HepG2 (cell line): ENCODE results near the gene CADPS. TPM values are rescaled to one million over a fixed set of nuclear protein-coding genes. Genes with fewer than 3 reads are reported as not detected.

Experiments
- ATAC-seq: fragments of 200-7000 bp; cut with Tn5 transposase; 3 replicates; pipeline ENCODE4 v1.9.1; 2020; ENCODE audit warnings: mild to moderate bottlenecking, moderate library complexity
- BruUV-seq: library from RNA; stranded (reverse); fragments of 400-500 nt; replicated peaks from 2 replicates; lab custom pipeline; 2021; lab: Mats Ljungman, UMichigan
- CTCF ChIA-PET: fragments of 300-600 bp; formaldehyde crosslinking; extraction: SDS; loops from one replicate; lab custom pipeline; 2021; ENCODE audit warnings: low total read pairs, inconsistent platforms, low intra/inter-chr PET ratio; lab: Yijun Ruan, JAX
- POLR2A ChIA-PET: fragments of 350-600 bp; sonication (Branson Sonifier 250); formaldehyde crosslinking; loops from one replicate; lab custom pipeline; 2020; ENCODE audit warnings: antibody characterized with exemption, inconsistent platforms; lab: Yijun Ruan, JAX
- DNase-seq: peaks from one replicate; pipeline ENCODE4 v3.0.0-alpha.2; 2015; ENCODE audit warnings: low spot score
- FAIRE-seq: peaks from 3 replicates; lab custom pipeline; 2011; peaks lifted over from hg19 to GRCh38; lab: Jason Lieb, UNC
- H2AFZ ChIP-seq: one replicate; pipeline ENCODE4 v1.6.1; 2011; ENCODE audit warnings: low read length, inconsistent platforms
- H3K27ac ChIP-seq: fragments of 300-600 bp; 3 replicates; pipeline ENCODE4 v1.8.0; 2011; ENCODE audit warnings: mixed run types, mild to moderate bottlenecking, mixed read lengths, low read length, inconsistent platforms; ENCODE audit not compliant: insufficient read depth; ENCODE audit errors: extremely low read length
- H3K27me3 ChIP-seq, 2 experiments: fragments of 200-600 bp in 1 of 2; 2 replicates in 1 of 2; 3 replicates in 1 of 2; pipeline versions ENCODE4 v1.6.0 to v1.8.0; 2011; ENCODE audit warnings: low read length in 2 of 2, mild to moderate bottlenecking in 2 of 2, moderate library complexity in 2 of 2, inconsistent platforms in 1 of 2; ENCODE audit not compliant: insufficient read depth in 2 of 2, control insufficient read depth in 1 of 2
- H3K36me3 ChIP-seq, 2 experiments: fragments of 200-600 bp in 1 of 2; replicated peaks in 1 of 2; 2 replicates in 1 of 2; 3 replicates in 1 of 2; pipeline versions ENCODE4 v1.5.1 to v1.8.0; 2011; ENCODE audit warnings: low read length in 2 of 2, inconsistent platforms in 1 of 2; ENCODE audit not compliant: insufficient read depth in 2 of 2, control insufficient read depth in 1 of 2
- H3K4me1 ChIP-seq: 2 replicates; pipeline ENCODE4 v1.5.1; 2012; ENCODE audit warnings: low read length, inconsistent platforms; ENCODE audit not compliant: insufficient read depth
- H3K4me2 ChIP-seq: 2 replicates; pipeline ENCODE4 v1.6.0; 2011; ENCODE audit warnings: low read depth, low read length, inconsistent platforms
- H3K4me3 ChIP-seq, 3 experiments: fragments of 200-600 bp in 1 of 3; sonication (generic), shearing (Covaris generic) in 1 of 3; replicated peaks in 1 of 3; 2 replicates each; pipeline ENCODE4 v1.5.1; 2011 to 2016; ENCODE audit warnings: low read length in 3 of 3, inconsistent platforms in 2 of 3, low read depth in 2 of 3, mild to moderate bottlenecking in 2 of 3, control low read depth in 1 of 3, mixed read lengths in 1 of 3; ENCODE audit not compliant: insufficient read depth in 1 of 3
- H3K79me2 ChIP-seq: one replicate; pipeline ENCODE4 v1.6.1; 2011; ENCODE audit warnings: low read length, inconsistent platforms; ENCODE audit not compliant: insufficient read depth
- H3K9ac ChIP-seq: 2 replicates; pipeline ENCODE4 v1.6.0; 2011; ENCODE audit warnings: mild to moderate bottlenecking, low read depth, low read length, inconsistent platforms; ENCODE audit not compliant: insufficient read depth
- H3K9me3 ChIP-seq: 2 replicates; pipeline ENCODE4 v1.5.1; 2012; ENCODE audit warnings: mild to moderate bottlenecking, low read length
- H4K20me1 ChIP-seq: 2 replicates; pipeline ENCODE4 v1.6.0; 2011; ENCODE audit warnings: inconsistent platforms, mild to moderate bottlenecking, low read length, moderate library complexity; ENCODE audit not compliant: insufficient read depth
- CBX5 ChIP-seq: sonication (generic); formaldehyde crosslinking; IDR thresholded peaks from 2 replicates; pipeline ENCODE4 v1.4.0; 2020; ENCODE audit warnings: missing genetic modification reagents, borderline replicate concordance
- KDM5B ChIP-seq: sonication (generic); formaldehyde crosslinking; IDR thresholded peaks from 2 replicates; pipeline ENCODE4 v1.4.0; 2020; ENCODE audit warnings: missing genetic modification reagents, mild to moderate bottlenecking, borderline replicate concordance
- NFRKB ChIP-seq: fragments of 450-650 bp; IDR thresholded peaks from 2 replicates; pipeline ENCODE4 v1.6.1; 2017
- ZNF44 ChIP-seq: sonication (generic); formaldehyde crosslinking; IDR thresholded peaks from 2 replicates; pipeline ENCODE4 v1.5.1; 2020; ENCODE audit warnings: mild to moderate bottlenecking, missing genetic modification reagents
- ZNF562 ChIP-seq: sonication (generic); formaldehyde crosslinking; IDR thresholded peaks from 2 replicates; pipeline ENCODE4 v1.8.0; 2022; ENCODE audit warnings: missing genetic modification reagents, borderline replicate concordance
- ZNF644 ChIP-seq: IDR thresholded peaks from 2 replicates; pipeline ENCODE4 v1.6.1; 2016; ENCODE audit warnings: low read depth
- WGBS: methylation state at CpG from one replicate; pipeline ENCODE4 v1.1.6; 2017; ENCODE audit warnings: low lambda C conversion rate; 5-methylcytosine and 5-hydroxymethylcytosine counted together
- in situ Hi-C: cut with HindIII; loops from 2 replicates; pipeline ENCODE4 v1.10.0; 2017; ENCODE audit warnings: low pct_unique_long_range_greater_than_20kb; ENCODE audit not compliant: extremely low pct_ligation_motif_present
- intact Hi-C: fragments of 100-400 bp; cut with micrococcal nuclease; formaldehyde crosslinking; loops from one replicate; pipeline ENCODE4 v1.10.0; 2022; ENCODE audit not compliant: unreplicated experiment
- polyA plus RNA-seq, 8 experiments: library from polyadenylated mRNA; depleted of rRNA in 3 of 8; stranded (reverse) in 7 of 8; unstranded in 1 of 8; fragments of >200 nt; fragmentation: Illumina TruSeq in 4 of 8; extraction: Trizol in 4 of 8; gene quantifications; 2 replicates each; pipeline versions ENCODE4 v1.2.1 to v1.2.3, GENCODE V29; 2011 to 2016; ENCODE audit warnings: low read depth in 4 of 8, missing spikeins in 1 of 8, mixed read lengths in 1 of 8; ENCODE audit not compliant: insufficient read depth in 1 of 8
- total RNA-seq, 5 experiments: library from RNA; depleted of rRNA; stranded (reverse); fragments of >200 nt; fragmentation: Illumina TruSeq; extraction: Trizol; gene quantifications; 2 replicates each; pipeline ENCODE4 v1.2.3, GENCODE V29; 2016; ENCODE audit warnings: low read depth in 1 of 5
- TF ChIP-seq, protein P1 (sequence below): sonication (generic); formaldehyde crosslinking; IDR thresholded peaks from 2 replicates; pipeline ENCODE4 v1.5.0; 2020; ENCODE audit warnings: mild to moderate bottlenecking, missing genetic modification reagents, borderline replicate concordance
- TF ChIP-seq, protein P2 (sequence below): sonication (generic); formaldehyde crosslinking; IDR thresholded peaks from 2 replicates; pipeline ENCODE4 v1.4.0; 2020; ENCODE audit warnings: mild to moderate bottlenecking, missing genetic modification reagents
- TF ChIP-seq, protein P3 (sequence below): sonication (generic); formaldehyde crosslinking; IDR thresholded peaks from 2 replicates; pipeline ENCODE4 v1.5.0; 2020; ENCODE audit warnings: missing genetic modification reagents, mild to moderate bottlenecking, borderline replicate concordance

CADPS gene
- total and polyA plus RNA-seq, 2 of the 13 experiments (the other 11 are each of a cell fraction or from before 2014, with no cell fraction given): not detected

DNA sequence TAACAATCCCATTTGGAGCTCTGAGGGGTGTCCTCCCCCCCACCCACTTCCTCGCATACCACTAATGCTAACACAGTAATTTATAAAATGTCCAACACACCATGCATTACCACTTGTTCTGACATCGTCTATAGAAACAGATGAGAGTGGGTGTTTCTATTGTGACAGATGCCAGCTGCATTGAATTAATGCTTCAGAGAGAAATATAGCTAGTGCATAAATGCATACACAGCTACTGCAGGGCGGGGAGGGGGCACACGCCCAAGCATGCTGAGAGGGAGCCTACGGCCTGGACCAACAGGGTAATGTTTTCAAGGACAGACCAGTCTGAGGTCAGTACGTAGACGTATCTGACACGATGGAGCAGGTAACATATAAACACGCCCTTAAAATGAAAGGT is 395.9 kb downstream of the CADPS start:
- no peak for FAIRE-seq
- DNase-seq: no peak
- H3K27me3 ChIP-seq: peaks cover 0 to 13% of the 10 kb centered on the region in 2 experiments; a peak in 1 of 5 replicates
- TF ChIP-seq ZNF562 (CRISPR knock-in tag) (no peak), CBX5 (CRISPR knock-in tag) (no peak), ZNF44 (CRISPR knock-in tag) (no peak), ZNF644 (CRISPR knock-in tag) (no peak), KDM5B (CRISPR knock-in tag) (no peak), NFRKB (no peak)
- TF ChIP-seq, protein P1, sequence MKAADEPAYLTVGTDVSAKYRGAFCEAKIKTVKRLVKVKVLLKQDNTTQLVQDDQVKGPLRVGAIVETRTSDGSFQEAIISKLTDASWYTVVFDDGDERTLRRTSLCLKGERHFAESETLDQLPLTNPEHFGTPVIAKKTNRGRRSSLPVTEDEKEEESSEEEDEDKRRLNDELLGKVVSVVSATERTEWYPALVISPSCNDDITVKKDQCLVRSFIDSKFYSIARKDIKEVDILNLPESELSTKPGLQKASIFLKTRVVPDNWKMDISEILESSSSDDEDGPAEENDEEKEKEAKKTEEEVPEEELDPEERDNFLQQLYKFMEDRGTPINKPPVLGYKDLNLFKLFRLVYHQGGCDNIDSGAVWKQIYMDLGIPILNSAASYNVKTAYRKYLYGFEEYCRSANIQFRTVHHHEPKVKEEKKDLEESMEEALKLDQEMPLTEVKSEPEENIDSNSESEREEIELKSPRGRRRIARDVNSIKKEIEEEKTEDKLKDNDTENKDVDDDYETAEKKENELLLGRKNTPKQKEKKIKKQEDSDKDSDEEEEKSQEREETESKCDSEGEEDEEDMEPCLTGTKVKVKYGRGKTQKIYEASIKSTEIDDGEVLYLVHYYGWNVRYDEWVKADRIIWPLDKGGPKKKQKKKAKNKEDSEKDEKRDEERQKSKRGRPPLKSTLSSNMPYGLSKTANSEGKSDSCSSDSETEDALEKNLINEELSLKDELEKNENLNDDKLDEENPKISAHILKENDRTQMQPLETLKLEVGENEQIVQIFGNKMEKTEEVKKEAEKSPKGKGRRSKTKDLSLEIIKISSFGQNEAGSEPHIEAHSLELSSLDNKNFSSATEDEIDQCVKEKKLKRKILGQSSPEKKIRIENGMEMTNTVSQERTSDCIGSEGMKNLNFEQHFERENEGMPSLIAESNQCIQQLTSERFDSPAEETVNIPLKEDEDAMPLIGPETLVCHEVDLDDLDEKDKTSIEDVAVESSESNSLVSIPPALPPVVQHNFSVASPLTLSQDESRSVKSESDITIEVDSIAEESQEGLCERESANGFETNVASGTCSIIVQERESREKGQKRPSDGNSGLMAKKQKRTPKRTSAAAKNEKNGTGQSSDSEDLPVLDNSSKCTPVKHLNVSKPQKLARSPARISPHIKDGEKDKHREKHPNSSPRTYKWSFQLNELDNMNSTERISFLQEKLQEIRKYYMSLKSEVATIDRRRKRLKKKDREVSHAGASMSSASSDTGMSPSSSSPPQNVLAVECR (CRISPR knock-in tag): no peak
- TF ChIP-seq, protein P2, sequence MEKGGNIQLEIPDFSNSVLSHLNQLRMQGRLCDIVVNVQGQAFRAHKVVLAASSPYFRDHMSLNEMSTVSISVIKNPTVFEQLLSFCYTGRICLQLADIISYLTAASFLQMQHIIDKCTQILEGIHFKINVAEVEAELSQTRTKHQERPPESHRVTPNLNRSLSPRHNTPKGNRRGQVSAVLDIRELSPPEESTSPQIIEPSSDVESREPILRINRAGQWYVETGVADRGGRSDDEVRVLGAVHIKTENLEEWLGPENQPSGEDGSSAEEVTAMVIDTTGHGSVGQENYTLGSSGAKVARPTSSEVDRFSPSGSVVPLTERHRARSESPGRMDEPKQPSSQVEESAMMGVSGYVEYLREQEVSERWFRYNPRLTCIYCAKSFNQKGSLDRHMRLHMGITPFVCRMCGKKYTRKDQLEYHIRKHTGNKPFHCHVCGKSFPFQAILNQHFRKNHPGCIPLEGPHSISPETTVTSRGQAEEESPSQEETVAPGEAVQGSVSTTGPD: no peak
- TF ChIP-seq, protein P3, sequence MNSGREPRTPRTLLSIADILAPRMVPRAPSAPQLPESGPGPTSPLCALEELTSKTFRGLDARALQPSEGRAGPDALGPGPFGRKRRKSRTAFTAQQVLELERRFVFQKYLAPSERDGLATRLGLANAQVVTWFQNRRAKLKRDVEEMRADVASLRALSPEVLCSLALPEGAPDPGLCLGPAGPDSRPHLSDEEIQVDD (CRISPR knock-in tag): no peak
- TF ChIP-seq, all 625 proteins: peak for 0
- CTCF ChIA-PET: no interaction called here
- no TSS peak for BruUV-seq
- Histone ChIP-seq H3K9ac (no peak overlapping the region), H3K27ac (no peak overlapping the region), H2AFZ (no peak overlapping the region), H3K9me3 (no peaks in the 10 kb centered on the region), H3K4me1 (no peaks in the 10 kb centered on the region), H3K4me2 (no peak overlapping the region), H4K20me1 (no peaks in the 10 kb centered on the region), H3K4me3 (no peak overlapping the region), H3K79me2 (no peaks in the 10 kb centered on the region), H3K36me3 (no peaks in the 10 kb centered on the region)
- intact Hi-C loops: no loop called here
- 29% methylated on average over 9 of the region's 9 CpGs for WGBS
- ATAC-seq: no peak
- in situ Hi-C loops: no loop called here
- POLR2A ChIA-PET: no interaction called here
